T follicular helper cell (primary cell): Measurements from ENCODE around the gene ADAMTSL5.

Experiments used
- DNase-seq: peaks from one replicate; pipeline ENCODE4 v3.0.0-alpha.2; 2020; ENCODE audit warnings: low read depth

Gene ADAMTSL5

DNA sequence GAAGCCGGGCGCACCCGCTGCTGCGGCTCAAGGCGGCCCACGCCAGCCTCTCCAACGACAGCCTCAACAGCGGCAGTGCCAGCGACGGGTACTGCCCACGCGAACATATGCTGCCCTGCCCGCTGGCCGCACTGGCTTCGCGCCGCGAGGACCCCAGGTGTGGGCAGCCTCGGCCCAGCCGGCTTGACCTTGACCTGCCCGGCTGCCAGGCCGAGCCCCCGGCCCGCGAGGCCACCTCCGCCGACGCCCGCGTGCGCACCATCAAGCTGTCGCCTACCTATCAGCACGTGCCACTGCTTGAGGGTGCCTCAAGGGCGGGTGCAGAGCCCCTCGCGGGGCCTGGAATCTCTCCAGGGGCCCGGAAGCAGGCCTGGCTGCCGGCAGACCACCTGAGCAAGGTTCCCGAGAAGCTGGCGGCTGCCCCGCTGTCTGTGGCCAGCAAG is 46.8 kb downstream of the ADAMTSL5 start:
- DNase-seq: no peak

- DNase-seq: no peak
Measured at GRCh38 chr19:1465191-1466016, 47.4 kb downstream of the ADAMTSL5 start.

DNA sequence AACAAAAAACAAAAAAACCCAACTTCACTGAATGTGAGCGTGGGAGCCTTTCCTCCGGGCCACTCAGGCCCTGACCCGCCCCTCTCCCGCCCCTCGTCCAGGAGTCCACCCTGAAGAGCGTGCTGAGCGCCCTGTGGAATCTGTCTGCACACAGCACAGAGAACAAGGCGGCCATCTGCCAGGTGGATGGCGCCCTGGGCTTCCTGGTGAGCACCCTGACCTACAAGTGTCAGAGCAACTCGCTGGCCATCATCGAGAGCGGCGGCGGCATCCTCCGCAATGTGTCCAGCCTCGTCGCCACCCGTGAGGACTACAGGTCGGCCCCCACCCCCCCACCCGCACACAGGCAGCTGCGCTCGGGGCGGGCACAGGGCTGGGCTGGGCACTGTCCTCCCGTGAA is 51.0 kb downstream of the ADAMTSL5 start:
- DNase-seq: no peak

DNA sequence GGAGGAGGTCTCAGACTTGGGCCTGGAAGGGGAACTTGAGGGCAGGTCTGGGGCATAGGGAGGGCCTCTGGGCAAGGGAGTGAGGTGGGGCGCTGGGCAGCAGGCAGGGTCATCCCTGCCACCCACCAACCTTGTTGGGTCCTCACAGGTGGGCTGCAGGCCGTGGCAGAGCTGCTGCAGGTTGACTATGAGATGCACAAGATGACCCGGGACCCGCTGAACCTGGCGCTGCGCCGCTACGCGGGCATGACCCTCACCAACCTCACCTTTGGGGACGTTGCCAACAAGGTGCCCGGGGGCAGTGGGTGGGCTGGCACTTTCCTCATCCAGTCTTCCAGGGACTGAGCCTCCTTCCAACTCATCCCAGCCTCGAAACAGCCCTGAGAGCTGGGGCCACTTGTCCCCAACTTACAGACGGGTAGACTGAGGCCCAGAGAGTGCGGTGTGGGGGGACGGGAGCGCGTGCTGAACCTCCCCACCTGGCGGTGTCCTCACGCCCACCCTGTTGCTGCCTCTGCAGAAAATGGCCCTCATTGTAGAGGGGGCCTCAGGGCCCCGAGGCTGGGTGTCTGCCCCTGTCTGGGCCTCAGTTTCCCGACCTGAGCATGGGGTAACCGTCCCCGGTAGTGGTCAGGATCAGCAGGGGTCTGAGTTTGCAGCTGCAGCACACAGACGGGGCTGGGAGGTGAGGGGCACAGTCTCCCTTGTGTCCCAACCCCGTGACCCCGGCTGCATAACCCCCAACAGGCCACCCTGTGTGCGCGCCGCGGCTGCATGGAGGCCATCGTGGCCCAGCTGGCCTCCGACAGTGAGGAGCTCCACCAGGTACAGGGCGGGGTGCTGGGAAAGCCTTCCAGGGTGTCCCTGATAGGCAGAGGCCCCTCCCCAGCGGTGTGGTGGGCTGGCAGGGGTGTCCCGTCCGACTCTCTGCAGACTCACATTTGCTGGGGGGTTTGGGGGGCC is 52.5 kb downstream of the ADAMTSL5 start:
- DNase-seq: no peak

- DNase-seq: no peak
Measured at GRCh38 chr19:1459479-1459878, 53.3 kb downstream of the ADAMTSL5 start.

DNA sequence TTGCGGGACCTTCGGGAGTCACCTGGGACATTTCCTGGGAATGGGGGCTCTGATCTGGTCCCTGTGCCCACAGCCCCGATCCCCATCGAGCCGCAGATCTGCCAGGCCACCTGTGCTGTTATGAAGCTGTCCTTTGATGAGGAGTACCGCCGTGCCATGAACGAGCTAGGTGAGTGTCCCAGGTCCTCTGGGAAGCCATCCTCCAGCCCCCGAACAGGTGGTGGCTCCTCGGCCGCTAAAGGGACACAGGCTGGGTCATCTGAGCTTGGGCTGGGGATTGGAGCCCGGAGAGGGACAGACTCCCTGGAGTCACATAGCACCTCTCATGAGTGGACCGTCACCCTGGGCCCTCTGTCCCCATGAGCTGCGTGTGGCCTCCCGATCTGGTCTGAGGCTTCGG is 54.9 kb downstream of the ADAMTSL5 start:
- DNase-seq: no peak

DNA sequence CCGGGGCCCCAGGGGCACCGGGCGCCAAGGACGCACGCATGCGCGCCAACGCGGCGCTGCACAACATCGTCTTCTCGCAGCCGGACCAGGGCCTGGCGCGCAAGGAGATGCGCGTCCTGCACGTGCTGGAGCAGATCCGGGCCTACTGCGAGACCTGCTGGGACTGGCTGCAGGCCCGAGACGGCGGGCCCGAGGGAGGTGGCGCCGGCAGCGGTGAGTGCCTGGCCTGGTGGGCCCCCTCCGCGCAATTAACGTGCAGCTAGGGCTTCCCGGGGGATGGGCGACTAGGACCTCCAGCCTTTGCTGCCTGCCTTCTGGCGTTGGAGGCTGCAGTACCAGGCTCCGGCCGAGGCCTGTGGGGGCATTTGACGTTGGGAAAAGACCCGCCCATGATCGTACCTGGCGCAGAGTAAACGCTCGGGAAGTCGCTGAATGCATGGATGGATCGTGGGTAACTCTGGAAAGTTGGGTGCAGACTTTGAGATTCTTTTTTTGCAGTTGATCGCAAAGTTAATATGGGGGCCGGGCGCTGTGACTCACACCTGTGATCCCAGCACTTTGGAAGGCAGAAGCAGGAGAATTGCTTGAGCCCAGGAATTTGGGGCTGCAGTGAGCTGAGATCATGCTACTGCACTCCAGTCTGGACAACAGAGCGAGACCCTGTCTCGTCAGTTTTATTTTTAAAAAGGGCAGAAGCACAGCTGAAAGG is 55.6 kb downstream of the ADAMTSL5 start:
- no peak for DNase-seq

DNA sequence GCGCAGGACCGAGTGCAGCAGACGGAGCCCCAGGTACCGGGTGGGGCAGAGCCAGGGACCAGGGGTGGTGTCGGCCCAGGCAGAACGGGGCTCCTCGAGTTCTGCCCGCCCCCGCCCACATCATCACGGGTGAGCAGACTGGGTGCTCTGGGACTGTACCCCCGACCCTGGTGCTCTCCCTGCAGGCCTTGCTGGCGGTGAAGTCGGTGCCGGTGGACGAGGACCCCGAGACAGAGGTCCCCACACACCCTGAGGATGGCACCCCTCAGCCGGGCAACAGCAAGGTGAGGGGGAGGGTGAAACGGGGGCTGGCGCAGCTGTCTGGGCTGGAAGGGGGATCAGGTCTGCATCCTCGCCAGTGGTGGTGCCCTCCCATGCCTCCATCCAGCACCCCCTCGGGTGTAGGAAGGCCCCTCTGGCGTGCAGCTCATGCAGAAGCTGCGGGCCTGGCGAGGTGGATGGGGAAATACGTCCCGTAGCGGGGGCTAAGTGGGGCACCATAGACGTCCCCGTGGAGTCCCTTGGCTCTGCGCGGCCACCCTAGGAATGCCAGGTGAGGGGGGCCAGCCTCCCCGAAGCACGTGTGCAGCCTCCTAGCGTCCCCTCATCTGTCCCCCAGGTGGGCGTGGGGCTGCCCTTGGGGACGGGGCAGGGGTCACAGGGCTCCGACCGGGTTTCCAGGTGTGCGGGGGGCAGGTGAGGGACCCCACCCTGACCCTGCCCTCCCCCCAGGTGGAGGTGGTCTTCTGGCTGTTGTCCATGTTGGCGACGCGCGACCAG is 56.5 kb downstream of the ADAMTSL5 start:
- DNase-seq: no peak

DNA sequence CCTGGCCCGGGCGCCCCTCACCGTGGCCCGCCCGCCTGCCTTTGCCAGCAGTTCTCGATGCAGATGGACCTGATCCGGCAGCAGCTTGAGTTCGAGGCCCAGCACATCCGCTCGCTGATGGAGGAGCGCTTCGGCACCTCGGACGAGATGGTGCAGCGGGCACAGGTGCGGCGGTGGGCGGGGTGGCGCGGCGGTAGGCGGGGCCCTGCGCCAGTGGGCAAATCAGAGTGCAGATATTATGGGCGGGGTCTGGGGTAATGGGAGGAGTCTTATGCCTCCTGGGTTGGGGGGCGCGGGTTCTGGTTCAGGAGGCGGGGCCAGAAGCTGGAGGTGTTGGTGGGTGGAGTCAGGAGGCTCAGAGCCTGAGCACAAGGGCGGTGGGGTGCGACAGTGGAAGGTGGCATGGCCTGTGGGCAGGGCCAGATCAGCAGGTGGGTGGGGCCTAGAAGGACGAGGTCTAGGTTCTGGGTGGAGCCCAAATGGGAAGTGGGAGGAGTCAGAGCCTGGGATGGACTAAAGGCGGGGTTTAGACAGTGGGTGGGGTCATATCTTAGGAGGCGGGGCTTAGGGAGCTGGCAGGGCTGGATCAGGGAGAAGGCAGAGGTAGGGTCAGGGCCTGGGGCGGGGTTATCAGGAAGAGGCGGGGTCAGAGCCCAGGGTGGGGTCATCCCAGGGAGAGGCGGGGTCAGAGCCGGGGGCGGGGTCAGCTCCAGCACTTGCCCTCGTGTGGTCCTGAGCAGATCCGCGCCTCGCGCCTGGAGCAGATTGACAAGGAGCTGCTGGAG is 57.3 kb downstream of the ADAMTSL5 start:
- peak; percentile 29 for DNase-seq
